NCI-H446 treated with DMSO at 0.1 percent for 48 hours (cell line): ENCODE measurements around the gene CTF1.
"Not testable (repeated sequence)": the region's sequence is repeated elsewhere in the genome, so short reads cannot be mapped to it uniquely, and the experiment has no call there.

Source experiments
- DNase-seq: peaks from one replicate; lab custom pipeline; 2025; lab: John Stamatoyannopoulos, UW

CTF1 gene

DNA sequence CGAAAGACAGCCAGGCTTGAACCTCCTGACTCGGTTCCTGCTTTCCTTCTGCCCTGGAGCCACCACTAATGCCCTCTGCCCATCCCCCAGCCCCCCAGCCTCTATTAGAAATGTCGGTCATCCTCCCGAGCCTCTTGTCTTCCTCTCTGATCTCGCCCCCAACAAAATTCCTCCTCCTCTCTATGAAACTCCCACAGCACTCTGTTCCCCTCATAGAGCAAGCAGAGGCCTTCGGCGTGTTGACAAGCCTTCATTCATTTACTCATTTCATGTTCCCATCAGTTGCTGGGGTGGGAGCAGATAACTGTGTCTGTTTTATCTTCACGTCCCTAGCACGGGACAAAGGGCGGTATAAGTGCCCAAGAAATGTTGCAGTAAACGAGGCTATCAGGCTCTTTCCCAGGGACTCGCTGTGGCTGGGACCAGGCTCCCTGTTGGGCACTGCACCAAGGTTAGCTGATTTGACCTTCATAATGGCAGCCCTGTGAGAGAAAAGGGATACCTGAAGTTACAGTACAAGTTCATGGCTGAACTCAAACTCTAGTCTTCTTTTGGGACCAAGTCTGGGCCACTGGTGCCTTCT is 34.7 kb downstream of the CTF1 start:
- DNase-seq = no peak

GRCh38 chr16:30934827-30935557 is 38.6 kb downstream of the CTF1 start:
- no peak for DNase-seq

DNA sequence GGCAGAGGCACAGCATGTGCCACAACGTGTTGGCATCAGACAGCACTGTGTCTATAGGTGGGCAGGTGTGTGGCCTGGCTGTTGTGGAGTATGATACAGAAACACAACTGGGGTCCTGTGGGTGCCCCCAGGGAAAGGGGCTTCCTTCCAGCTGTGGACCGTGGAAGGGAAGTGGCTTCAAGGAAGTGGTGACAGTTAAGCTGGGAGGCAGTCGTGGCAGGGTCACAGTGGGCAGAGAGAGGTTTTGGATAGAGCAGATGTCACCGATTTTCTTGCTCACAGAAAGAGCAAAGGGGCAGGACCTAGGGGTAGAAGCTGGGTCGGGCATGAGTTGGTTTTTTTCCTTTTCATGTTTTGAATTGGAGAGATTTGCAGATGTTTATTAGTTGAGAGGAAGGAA is 41.3 kb downstream of the CTF1 start:
- no peak for DNase-seq

DNA sequence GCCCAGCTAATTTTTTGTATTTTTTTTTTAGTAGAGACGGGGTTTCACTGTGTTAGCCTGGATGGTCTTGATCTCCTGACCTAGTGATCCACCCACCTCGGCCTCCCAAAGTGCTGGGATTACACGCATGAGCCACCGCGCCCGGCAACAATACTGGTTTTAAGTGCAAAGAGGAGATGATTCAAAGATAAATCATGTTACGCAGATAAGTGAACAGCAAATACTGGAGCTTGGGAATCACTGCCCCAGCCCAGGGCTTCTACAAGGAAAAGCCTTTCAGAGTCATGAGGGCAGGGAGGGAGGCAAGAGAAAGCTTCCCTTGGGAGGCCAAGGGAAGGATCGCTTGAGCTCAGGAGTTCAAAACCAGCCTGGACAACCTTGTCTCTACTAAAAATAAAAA is 43.2 kb downstream of the CTF1 start:
- not testable (repeated sequence) for DNase-seq

DNA sequence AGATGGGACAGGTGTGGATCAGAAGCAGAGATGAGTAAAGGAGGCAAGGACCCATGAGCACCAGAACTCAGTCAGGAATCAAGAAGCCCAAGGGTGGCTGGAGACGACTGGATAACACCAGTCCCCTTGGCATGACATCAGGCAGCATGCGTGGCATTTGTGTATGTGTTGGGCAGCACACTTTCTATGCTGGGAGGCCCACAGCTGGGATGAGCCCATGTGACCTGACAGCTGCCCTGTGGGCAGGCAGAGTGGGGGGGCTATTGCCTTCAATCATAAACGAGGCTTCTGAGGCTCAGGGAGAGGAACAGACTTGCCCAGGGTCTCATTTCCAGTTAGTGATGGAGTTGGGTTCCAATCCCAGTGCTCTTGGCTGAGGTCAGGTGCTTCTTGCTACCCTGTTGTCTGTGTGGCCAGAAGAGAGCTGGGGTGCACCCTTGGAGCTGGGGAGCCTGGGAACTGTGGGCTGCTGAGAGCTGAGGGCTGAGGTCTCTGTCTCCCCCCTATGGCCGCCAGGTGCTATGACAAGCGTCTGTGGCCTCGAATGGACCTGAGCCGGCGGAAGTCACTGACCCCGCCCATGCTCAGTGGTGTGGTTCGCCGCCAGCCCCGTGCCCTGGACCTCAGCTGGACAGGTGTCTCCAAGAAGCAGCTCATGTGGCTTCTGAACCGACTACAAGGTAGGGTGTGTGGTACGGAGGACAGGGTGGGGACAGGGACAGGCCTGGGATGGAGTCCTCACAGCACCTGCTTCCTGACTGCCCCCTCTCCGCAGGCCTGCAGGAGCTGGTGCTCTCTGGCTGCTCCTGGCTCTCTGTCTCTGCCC is 45.4 kb downstream of the CTF1 start:
- no peak for DNase-seq

GRCh38 chr16:30942426-30942806 is 46.0 kb downstream of the CTF1 start:
- no peak for DNase-seq

DNA sequence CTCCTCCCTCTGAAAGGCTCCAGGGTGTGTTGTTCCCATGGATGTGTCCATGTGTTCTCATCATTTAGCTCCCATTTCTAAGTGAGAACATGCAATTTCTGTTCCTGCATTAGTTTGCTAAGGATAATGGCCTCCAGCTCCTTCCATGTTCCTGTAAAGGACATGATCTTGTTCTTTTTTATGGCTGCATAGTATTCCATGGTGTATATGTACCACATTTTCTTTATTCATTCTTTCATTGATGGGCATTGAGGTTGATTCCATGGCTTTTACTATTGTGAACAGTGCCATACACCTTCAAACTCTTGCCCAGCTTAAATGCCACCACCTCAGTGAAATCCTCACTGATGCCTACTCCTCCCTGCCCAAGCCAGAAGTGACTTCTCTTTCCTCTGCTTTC is 47.9 kb downstream of the CTF1 start:
- DNase-seq = no peak

DNA sequence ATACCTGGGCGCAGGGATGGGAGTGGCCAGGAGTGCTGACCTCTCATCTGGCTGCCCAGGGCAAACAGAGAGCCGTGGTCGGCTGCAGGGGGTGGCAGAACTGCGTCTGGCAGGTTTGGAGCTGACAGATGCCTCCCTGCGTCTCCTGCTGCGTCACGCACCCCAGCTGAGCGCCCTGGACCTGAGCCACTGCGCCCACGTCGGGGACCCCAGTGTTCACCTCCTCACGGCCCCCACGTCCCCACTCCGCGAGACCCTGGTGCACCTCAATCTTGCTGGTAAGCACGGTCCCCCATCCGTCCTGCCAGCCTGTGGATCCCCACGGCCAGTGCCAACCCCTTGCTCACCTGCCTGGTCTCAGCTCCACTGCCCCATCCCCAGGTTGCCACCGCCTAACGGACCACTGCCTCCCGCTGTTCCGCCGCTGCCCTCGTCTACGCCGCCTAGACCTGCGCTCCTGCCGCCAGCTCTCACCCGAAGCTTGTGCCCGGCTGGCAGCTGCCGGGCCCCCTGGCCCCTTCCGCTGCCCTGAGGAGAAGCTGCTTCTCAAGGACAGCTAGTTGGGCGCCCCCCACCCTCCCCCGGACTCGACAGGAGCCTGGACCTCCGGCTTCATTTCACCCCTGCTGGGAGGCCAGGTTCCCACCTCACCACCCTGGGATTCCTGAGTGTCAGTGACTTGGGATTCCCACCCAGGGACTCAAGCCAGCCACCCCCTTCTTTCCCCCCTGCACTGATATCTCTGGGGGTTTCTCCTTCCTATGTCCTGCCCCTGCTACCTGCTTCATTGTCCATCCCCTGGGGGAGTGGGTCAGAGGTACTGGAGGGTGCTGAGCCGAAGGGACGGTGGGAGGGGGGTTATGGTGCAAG is 50.5 kb downstream of the CTF1 start:
- DNase-seq = no peak

GRCh38 chr16:30947541-30947858 is 51.1 kb downstream of the CTF1 start:
- no peak for DNase-seq

- DNase-seq = no peak
These were observed 51.6 kb downstream of the CTF1 start for GRCh38 chr16:30947859-30948666.

GRCh38 chr16:30948667-30949649 is 52.5 kb downstream of the CTF1 start, which contains the start of gene ORAI3:
TSS of gene ORAI3 (plus strand) at chr16:30949068. CDS start at chr16:30949290, 222 bp downstream.
- DNase-seq = no peak

GRCh38 chr16:30949650-30950515 is 53.5 kb downstream of the CTF1 start:
- DNase-seq = no peak

- DNase-seq = no peak
These were observed 54.2 kb downstream of the CTF1 start for GRCh38 chr16:30950516-30951065.

DNA sequence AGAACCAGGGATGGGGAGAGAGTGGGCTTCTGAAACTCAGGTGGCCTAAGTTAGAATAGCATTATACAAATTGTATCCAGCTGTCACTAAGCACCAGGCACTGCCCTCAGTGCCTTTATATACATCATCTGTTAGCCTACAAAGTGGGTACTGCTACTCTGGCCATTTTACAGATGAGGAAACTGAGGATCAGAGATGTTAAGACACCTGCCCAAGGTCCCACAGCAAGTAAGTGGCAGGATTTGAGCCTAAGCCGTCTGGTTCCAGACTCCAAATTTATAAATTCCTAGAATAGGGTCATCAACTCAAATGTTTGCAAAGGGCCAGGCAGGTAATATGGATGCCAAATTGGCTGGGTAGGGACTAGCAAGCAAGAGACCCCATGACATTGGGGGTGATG is 54.8 kb downstream of the CTF1 start:
- no peak for DNase-seq

GRCh38 chr16:30951750-30952149 is 55.3 kb downstream of the CTF1 start:
- DNase-seq = peak; percentile 13

GRCh38 chr16:30953111-30953510 is 56.7 kb downstream of the CTF1 start:
- DNase-seq = no peak
